ENCODE data around the gene MATN3.

- TF ChIP-seq, protein P1, sequence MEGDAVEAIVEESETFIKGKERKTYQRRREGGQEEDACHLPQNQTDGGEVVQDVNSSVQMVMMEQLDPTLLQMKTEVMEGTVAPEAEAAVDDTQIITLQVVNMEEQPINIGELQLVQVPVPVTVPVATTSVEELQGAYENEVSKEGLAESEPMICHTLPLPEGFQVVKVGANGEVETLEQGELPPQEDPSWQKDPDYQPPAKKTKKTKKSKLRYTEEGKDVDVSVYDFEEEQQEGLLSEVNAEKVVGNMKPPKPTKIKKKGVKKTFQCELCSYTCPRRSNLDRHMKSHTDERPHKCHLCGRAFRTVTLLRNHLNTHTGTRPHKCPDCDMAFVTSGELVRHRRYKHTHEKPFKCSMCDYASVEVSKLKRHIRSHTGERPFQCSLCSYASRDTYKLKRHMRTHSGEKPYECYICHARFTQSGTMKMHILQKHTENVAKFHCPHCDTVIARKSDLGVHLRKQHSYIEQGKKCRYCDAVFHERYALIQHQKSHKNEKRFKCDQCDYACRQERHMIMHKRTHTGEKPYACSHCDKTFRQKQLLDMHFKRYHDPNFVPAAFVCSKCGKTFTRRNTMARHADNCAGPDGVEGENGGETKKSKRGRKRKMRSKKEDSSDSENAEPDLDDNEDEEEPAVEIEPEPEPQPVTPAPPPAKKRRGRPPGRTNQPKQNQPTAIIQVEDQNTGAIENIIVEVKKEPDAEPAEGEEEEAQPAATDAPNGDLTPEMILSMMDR (conservative IDR thresholded peaks at IDR 0.05; ENCODE audit: low read depth, low read length): no peak
- no peak for TF ChIP-seq EZH2 (IDR thresholded peaks at IDR 0.05; ENCODE audit: borderline replicate concordance, low read depth, low read length, poor library complexity, severe bottlenecking)
These were observed 21.8 kb upstream of the MATN3 start for GRCh38 chr2:20034218-20034617.
